Breast epithelium (tissue), 4 donors: ENCODE data around the gene GANAB. TPM values are rescaled to one million over a fixed set of nuclear protein-coding genes. Genes with fewer than 3 reads are reported as not detected.
A peak's percentile ranks its signal among the peaks of the same experiment; 100 is the strongest.
"Not testable (repeated sequence)": the region's sequence is repeated elsewhere in the genome, so short reads cannot be mapped to it uniquely, and the experiment has no call there.

Experiments used
- DNase-seq, 2 donors: peaks; one replicate each; pipeline ENCODE4 v3.0.0-alpha.2; 2019; ENCODE audit warnings: low spot score in 2 of 2
- H3K27ac ChIP-seq, 2 donors: fragments of 200-600 bp; sonication (generic) in 1 of 2; one replicate each; pipeline ENCODE4 v1.5.1; 2016 to 2019; ENCODE audit warnings: mild to moderate bottlenecking in 1 of 2
- H3K27me3 ChIP-seq, 2 donors: fragments of 200-600 bp; sonication (generic) in 1 of 2; one replicate each; pipeline versions ENCODE4 v1.5.1 to v1.6.0; 2017 to 2019; ENCODE audit warnings: control low read depth in 1 of 2, mild to moderate bottlenecking in 1 of 2
- H3K36me3 ChIP-seq: fragments of 200-600 bp; one replicate; pipeline ENCODE4 v1.5.1; 2019
- H3K4me1 ChIP-seq, 2 donors: fragments of 200-600 bp; sonication (generic); one replicate each; pipeline ENCODE4 v1.5.1; 2016 to 2019; ENCODE audit warnings: control low read depth in 1 of 2
- H3K4me3 ChIP-seq, 3 donors: fragments of 200-600 bp; sonication (generic); 1 replicate in 2 of 3; 2 replicates in 1 of 3; pipeline ENCODE4 v1.5.1; 2016 to 2019; ENCODE audit warnings: mild to moderate bottlenecking in 3 of 3, moderate library complexity in 2 of 3
- H3K9me3 ChIP-seq, 2 donors: fragments of 200-600 bp; sonication (generic) in 1 of 2; one replicate each; pipeline ENCODE4 v1.5.1; 2016 to 2019; ENCODE audit warnings: control low read depth in 1 of 2
- POLR2A ChIP-seq: fragments of 450-650 bp; IDR thresholded peaks from one replicate; pipeline ENCODE4 v1.6.1; 2016; ENCODE audit warnings: antibody characterized with exemption, mild to moderate bottlenecking, moderate library complexity
- POLR2AphosphoS5 ChIP-seq, 3 donors: sonication (generic); formaldehyde crosslinking; IDR thresholded peaks; one replicate each; pipeline ENCODE4 v1.6.1; 2017; ENCODE audit warnings: antibody characterized with exemption in 3 of 3
- intact Hi-C: fragments of 100-400 bp; cut with DNase I; formaldehyde crosslinking; loops from one replicate; pipeline ENCODE4 v1.15.1; 2023; ENCODE audit warnings: low total_unique reads
- total RNA-seq, 3 donors: library from RNA; depleted of rRNA; stranded (reverse); fragments of >200 nt; gene quantifications; one replicate each; pipeline ENCODE4 v1.1.0, GENCODE V29; 2016
- TF ChIP-seq, protein P1 (sequence below), 3 donors: fragments of 450-650 bp; IDR thresholded peaks; one replicate each; pipeline ENCODE4 v1.5.1; 2016 to 2017; ENCODE audit warnings: antibody characterized with exemption in 3 of 3, mild to moderate bottlenecking in 3 of 3, moderate library complexity in 3 of 3

Gene GANAB
- total RNA-seq, 3 donors from 2014 or later, result 114 to 116 (median 116) TPM

GRCh38 chr11:62588966-62589637 lies 57.3 kb downstream of the GANAB start:
- no peak for DNase-seq
- H3K4me3 ChIP-seq, result no peak overlapping the region
- intact Hi-C loops, result no loop called here
- H3K27me3 ChIP-seq, result no peaks in the 10 kb centered on the region
- H3K9me3 ChIP-seq, result no peaks in the 10 kb centered on the region
- H3K36me3 ChIP-seq, result peaks cover 4% of the 10 kb centered on the region
- no peak for TF ChIP-seq POLR2A
- TF ChIP-seq POLR2AphosphoS5 (IDR thresholded peaks at IDR 0.05), result no peak
- TF ChIP-seq, protein P1, sequence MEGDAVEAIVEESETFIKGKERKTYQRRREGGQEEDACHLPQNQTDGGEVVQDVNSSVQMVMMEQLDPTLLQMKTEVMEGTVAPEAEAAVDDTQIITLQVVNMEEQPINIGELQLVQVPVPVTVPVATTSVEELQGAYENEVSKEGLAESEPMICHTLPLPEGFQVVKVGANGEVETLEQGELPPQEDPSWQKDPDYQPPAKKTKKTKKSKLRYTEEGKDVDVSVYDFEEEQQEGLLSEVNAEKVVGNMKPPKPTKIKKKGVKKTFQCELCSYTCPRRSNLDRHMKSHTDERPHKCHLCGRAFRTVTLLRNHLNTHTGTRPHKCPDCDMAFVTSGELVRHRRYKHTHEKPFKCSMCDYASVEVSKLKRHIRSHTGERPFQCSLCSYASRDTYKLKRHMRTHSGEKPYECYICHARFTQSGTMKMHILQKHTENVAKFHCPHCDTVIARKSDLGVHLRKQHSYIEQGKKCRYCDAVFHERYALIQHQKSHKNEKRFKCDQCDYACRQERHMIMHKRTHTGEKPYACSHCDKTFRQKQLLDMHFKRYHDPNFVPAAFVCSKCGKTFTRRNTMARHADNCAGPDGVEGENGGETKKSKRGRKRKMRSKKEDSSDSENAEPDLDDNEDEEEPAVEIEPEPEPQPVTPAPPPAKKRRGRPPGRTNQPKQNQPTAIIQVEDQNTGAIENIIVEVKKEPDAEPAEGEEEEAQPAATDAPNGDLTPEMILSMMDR (IDR thresholded peaks at IDR 0.05), result no peak
- H3K27ac ChIP-seq, result no peak overlapping the region
- H3K4me1 ChIP-seq, result peaks cover 0 to 20% of the 10 kb centered on the region in 2 donors

DNA sequence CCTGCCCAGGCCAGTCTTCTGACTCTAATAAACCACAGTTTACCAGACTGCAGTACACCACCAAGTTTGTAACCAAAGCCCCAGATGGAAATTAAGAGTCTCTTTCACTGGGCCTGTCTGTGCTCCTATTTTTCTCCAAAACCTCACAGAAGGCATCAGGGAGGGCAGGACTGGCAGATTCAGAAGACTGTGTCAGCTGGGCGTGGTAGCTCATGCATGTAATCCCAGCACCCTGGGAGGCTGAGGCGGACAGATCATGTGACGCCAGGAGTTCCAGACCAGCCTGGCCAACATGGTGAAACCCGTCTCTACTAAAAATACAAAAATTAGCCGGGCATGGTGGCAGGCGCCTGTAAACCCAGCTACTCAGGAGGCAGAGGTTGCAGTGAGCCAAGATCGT lies 61.1 kb downstream of the GANAB start:
- H3K4me3 ChIP-seq, intact Hi-C loops, DNase-seq, H3K27ac ChIP-seq, H3K4me1 ChIP-seq, H3K27me3 ChIP-seq, H3K36me3 ChIP-seq, H3K9me3 ChIP-seq: not testable (repeated sequence)

DNA sequence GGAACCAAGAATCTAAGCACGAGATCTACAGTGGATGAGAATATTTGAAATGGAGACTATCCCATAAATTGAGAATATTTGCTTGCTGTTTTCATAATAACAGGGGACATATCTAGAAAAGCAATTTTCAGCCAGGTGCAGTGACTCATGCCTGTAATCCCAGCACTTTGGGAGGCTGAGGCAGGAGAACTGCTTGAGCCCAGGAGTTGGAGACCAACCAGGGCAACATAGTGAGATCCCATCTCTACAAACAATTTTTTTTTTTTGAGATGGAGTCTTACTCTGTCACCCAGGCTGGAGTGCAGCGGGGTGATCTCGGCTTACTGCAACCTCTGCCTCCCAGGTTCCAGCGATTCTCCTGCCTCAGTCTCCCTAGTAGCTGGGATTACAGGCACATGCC lies 64.7 kb downstream of the GANAB start:
- H3K36me3 ChIP-seq, H3K4me1 ChIP-seq, H3K9me3 ChIP-seq, H3K27me3 ChIP-seq, DNase-seq, H3K4me3 ChIP-seq, intact Hi-C loops, H3K27ac ChIP-seq: not testable (repeated sequence)

GRCh38 chr11:62580959-62581715 lies 65.3 kb downstream of the GANAB start:
- no peak overlapping the region for H3K4me3 ChIP-seq
- no peaks in the 10 kb centered on the region for H3K9me3 ChIP-seq
- no peaks in the 10 kb centered on the region for H3K27me3 ChIP-seq
- H3K36me3 ChIP-seq, result no peaks in the 10 kb centered on the region
- H3K27ac ChIP-seq, result no peak overlapping the region
- intact Hi-C loops, result no loop called here
- DNase-seq, result no peak
- no peaks in the 10 kb centered on the region for H3K4me1 ChIP-seq
- TF ChIP-seq POLR2A (no peak), POLR2AphosphoS5 (IDR thresholded peaks at IDR 0.05) (no peak)
- TF ChIP-seq, protein P1 (IDR thresholded peaks at IDR 0.05), result no peak

- TF ChIP-seq, protein P1 (IDR thresholded peaks at IDR 0.05), result no peak
- no peak for TF ChIP-seq POLR2A
- no peak for TF ChIP-seq POLR2AphosphoS5 (IDR thresholded peaks at IDR 0.05)
- H3K9me3 ChIP-seq, result no peaks in the 10 kb centered on the region
- no peak for DNase-seq
- H3K27ac ChIP-seq, result no peak overlapping the region
- H3K27me3 ChIP-seq, result no peaks in the 10 kb centered on the region
- intact Hi-C loops, result no loop called here
- H3K36me3 ChIP-seq, result no peaks in the 10 kb centered on the region
- peaks cover 0 to 9% of the 10 kb centered on the region in 2 donors for H3K4me1 ChIP-seq
- H3K4me3 ChIP-seq, result no peak overlapping the region
Measured at GRCh38 chr11:62579252-62579651, 67.2 kb downstream of the GANAB start.

- Histone ChIP-seq H3K36me3 (no peaks in the 10 kb centered on the region), H3K4me1 (peaks cover 0 to 9% of the 10 kb centered on the region in 2 donors), H3K4me3 (no peak overlapping the region), H3K27me3 (no peaks in the 10 kb centered on the region), H3K9me3 (no peaks in the 10 kb centered on the region), H3K27ac (peak overlapping the region in 1 of 2 donors; percentile 45)
- intact Hi-C loops, result no loop called here
- DNase-seq, result no peak
- TF ChIP-seq POLR2A (no peak), POLR2AphosphoS5 (IDR thresholded peaks at IDR 0.05) (no peak)
- TF ChIP-seq, protein P1 (IDR thresholded peaks at IDR 0.05), result no peak
Measured at GRCh38 chr11:62578541-62578940, 67.9 kb downstream of the GANAB start.
